Left ventricle myocardium inferior (tissue), 1 donor: ENCODE results near the gene MND1. TPM values are rescaled to one million over a fixed set of nuclear protein-coding genes. Genes with fewer than 3 reads are reported as not detected.
"Not testable (repeated sequence)": the region's sequence is repeated elsewhere in the genome, so short reads cannot be mapped to it uniquely, and the experiment has no call there.

Experiments
- DNase-seq: peaks from one replicate; pipeline ENCODE4 v3.0.0-alpha.2; 2020
- H3K27ac ChIP-seq: fragments of 200-600 bp; replicated peaks from 2 replicates; pipeline ENCODE4 v1.8.0; 2021
- H3K27me3 ChIP-seq: fragments of 200-600 bp; 2 replicates; pipeline ENCODE4 v1.8.0; 2021; ENCODE audit warnings: low read depth
- H3K36me3 ChIP-seq: fragments of 200-600 bp; 2 replicates; pipeline ENCODE4 v1.8.0; 2021
- H3K4me1 ChIP-seq: fragments of 200-600 bp; 2 replicates; pipeline ENCODE4 v1.8.0; 2021
- H3K4me3 ChIP-seq: fragments of 200-600 bp; 2 replicates; pipeline ENCODE4 v1.8.0; 2021; ENCODE audit warnings: mild to moderate bottlenecking, moderate library complexity
- H3K9me3 ChIP-seq: fragments of 200-600 bp; replicated peaks from 2 replicates; pipeline ENCODE4 v1.8.0; 2021
- intact Hi-C: fragments of 100-400 bp; cut with micrococcal nuclease; formaldehyde crosslinking; loops from one replicate; pipeline ENCODE4 v1.11.0; 2022
- total RNA-seq: library from RNA; stranded (reverse); fragmentation: NEBNext Ultra II Directional; extraction: Animal tissue kit (Norgen Biotek cat#: 25700); gene quantifications from one replicate; pipeline ENCODE4 v1.2.1, GENCODE V29; 2021
- TF ChIP-seq, protein P1 (sequence below): fragments of 200-600 bp; IDR thresholded peaks from 2 replicates; pipeline ENCODE4 v1.8.0; 2021; ENCODE audit warnings: antibody characterized with exemption, mild to moderate bottlenecking, borderline replicate concordance
- donor health status: DM: no; HTN: yes; CAD: no; lungs with severe emphysema.

Gene MND1
- total RNA-seq, 1 donor from 2014 or later, result 0.38 TPM

GRCh38 chr4:153449338-153449737, 104.8 kb downstream of the MND1 start:
- H3K27ac ChIP-seq, result no peak overlapping the region
- no peak overlapping the region for H3K4me3 ChIP-seq
- no peaks in the 10 kb centered on the region for H3K27me3 ChIP-seq
- no peaks in the 10 kb centered on the region for H3K36me3 ChIP-seq
- H3K9me3 ChIP-seq, result no peaks in the 10 kb centered on the region
- TF ChIP-seq, protein P1, sequence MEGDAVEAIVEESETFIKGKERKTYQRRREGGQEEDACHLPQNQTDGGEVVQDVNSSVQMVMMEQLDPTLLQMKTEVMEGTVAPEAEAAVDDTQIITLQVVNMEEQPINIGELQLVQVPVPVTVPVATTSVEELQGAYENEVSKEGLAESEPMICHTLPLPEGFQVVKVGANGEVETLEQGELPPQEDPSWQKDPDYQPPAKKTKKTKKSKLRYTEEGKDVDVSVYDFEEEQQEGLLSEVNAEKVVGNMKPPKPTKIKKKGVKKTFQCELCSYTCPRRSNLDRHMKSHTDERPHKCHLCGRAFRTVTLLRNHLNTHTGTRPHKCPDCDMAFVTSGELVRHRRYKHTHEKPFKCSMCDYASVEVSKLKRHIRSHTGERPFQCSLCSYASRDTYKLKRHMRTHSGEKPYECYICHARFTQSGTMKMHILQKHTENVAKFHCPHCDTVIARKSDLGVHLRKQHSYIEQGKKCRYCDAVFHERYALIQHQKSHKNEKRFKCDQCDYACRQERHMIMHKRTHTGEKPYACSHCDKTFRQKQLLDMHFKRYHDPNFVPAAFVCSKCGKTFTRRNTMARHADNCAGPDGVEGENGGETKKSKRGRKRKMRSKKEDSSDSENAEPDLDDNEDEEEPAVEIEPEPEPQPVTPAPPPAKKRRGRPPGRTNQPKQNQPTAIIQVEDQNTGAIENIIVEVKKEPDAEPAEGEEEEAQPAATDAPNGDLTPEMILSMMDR, result no peak
- intact Hi-C loops, result no loop called here
- peaks cover 19% of the 10 kb centered on the region for H3K4me1 ChIP-seq
- DNase-seq, result no peak

- Histone ChIP-seq H3K4me3 (no peak overlapping the region), H3K36me3 (no peaks in the 10 kb centered on the region), H3K9me3 (no peaks in the 10 kb centered on the region), H3K27ac (no peak overlapping the region), H3K27me3 (no peaks in the 10 kb centered on the region), H3K4me1 (peaks cover 19% of the 10 kb centered on the region)
- intact Hi-C loops, result no loop called here
- DNase-seq, result no peak
- TF ChIP-seq, protein P1, result no peak
Measured at GRCh38 chr4:153450544-153450917, 106.0 kb downstream of the MND1 start.

DNA sequence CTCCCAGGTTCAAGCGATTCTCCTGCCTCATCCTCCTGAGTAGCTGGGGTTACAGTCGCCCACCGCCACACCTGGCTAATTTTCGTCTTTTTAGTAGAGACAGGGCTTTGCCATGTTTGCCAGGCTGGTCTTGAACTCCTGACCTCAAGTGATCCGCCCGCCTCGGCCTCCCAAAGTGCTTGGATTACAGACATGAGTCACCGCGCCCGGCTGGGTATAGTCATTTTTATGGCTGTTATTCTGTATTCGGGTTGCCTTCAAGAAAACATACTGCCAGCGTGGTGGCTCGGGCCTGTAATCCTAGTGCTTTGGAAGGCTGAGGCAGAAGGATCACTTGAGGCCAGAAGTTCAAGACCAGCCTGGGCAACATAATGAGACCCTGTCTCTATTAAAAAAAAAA, 106.7 kb downstream of the MND1 start:
- intact Hi-C loops, H3K9me3 ChIP-seq: not testable (repeated sequence)

DNA sequence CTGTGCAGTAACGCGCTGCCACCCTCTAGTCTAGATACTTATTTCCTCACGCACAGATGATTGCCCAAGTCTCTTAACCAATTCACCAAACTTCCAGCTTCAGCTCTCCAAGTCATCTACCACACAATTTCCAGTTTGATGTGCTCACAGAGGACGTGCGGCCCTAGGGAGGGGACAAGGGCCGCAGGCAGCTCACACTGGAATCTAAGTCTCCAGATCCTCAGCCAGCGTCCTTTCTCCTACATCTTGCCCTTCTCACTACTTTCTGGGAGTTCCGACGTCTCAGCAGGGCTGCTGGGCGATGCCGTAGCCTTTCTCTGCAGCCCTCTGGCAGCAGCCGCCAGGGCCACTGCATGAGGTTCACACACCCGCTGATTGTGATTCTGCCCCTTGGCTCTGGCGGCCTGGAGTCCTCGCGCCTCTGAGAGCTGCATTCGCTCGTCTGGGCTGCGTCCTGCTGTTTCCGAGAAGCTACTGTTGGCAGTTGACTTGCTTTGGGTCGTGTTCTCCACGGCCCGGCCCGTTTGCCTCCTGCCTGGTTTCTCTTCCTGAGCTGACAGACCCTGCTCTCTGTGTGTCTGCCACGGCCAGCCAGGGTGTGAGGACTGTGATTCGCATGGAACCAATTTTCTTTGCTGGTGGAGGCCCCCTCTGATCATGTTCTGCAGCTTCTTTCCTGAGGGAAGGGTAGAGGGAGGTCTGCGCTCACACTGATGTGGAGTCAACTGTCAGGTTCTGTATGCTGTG, 107.6 kb downstream of the MND1 start:
- no peak for DNase-seq
- Histone ChIP-seq H3K4me1 (peaks cover 19% of the 10 kb centered on the region), H3K4me3 (no peak overlapping the region), H3K27ac (no peak overlapping the region), H3K27me3 (no peaks in the 10 kb centered on the region), H3K9me3 (no peaks in the 10 kb centered on the region), H3K36me3 (no peaks in the 10 kb centered on the region)
- TF ChIP-seq, protein P1, result no peak
- intact Hi-C loops, result no loop called here

More for the DNA sequence above, 106.7 kb downstream of the MND1 start:
- H3K27me3 ChIP-seq, DNase-seq, H3K27ac ChIP-seq, H3K36me3 ChIP-seq, H3K4me3 ChIP-seq: not testable (repeated sequence)
- peaks cover 19% of the 10 kb centered on the region for H3K4me1 ChIP-seq

DNA sequence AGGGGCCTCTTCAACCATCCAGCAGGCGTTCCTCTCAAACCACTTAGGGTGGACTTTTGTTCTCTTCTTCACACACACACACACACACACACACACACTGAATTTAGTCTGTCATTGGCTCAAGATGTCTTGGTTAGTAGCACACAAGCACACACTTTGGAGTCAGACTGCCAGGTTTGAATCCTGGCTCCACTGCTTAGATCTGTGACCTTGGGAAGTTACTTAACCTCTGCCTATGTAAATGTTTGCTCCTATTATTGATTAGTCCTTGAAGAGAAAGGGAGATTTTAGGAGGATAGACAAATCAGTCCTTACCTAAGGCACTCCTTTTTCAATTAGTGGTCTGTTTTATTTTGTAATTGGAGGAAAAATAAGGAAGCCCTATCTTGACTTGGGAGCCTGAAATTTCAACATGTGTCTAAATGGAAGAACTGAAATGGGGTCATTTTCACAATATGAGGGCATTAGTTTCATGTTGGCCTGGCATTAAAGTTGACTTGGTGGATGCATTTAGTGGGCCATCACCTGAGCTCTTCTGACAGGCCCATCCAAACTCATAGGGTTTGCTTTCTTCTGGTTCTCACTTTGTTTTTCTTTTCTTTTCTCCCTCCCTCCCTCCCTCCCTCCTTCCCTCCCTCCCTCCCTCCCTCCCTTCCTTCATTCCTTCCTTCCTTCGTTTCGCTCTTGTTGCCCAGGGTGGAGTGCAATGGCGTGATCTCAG, 108.3 kb downstream of the MND1 start:
- H3K27me3 ChIP-seq, result no peaks in the 10 kb centered on the region
- no peak for DNase-seq
- H3K4me1 ChIP-seq, result peaks cover 15% of the 10 kb centered on the region
- intact Hi-C loops, result no loop called here
- no peak overlapping the region for H3K4me3 ChIP-seq
- TF ChIP-seq, protein P1, result no peak
- H3K36me3 ChIP-seq, result no peaks in the 10 kb centered on the region
- H3K27ac ChIP-seq, result no peak overlapping the region
- H3K9me3 ChIP-seq, result no peaks in the 10 kb centered on the region

GRCh38 chr4:153453402-153453801, 108.9 kb downstream of the MND1 start:
- Histone ChIP-seq H3K27ac (no peak overlapping the region), H3K36me3 (no peaks in the 10 kb centered on the region), H3K27me3 (no peaks in the 10 kb centered on the region), H3K4me1 (peaks cover 10% of the 10 kb centered on the region), H3K4me3 (no peak overlapping the region), H3K9me3 (no peaks in the 10 kb centered on the region)
- TF ChIP-seq, protein P1, result no peak
- intact Hi-C loops, result no loop called here
- DNase-seq, result no peak
